Sigmoid colon (tissue), 7 donors: Measurements from ENCODE around the gene TIMD4. TPM values are rescaled to one million over a fixed set of nuclear protein-coding genes. Genes with fewer than 3 reads are reported as not detected.
"Not testable (repeated sequence)": the region's sequence is repeated elsewhere in the genome, so short reads cannot be mapped to it uniquely, and the experiment has no call there.

Experiments used
- DNase-seq: peaks from one replicate; pipeline ENCODE4 v3.0.0-alpha.2; 2019
- H3K27ac ChIP-seq, 4 donors: fragments of 200-600 bp; sonication (generic); one replicate each; pipeline ENCODE4 v1.5.1; 2016 to 2019; ENCODE audit warnings: mild to moderate bottlenecking in 1 of 4
- H3K27me3 ChIP-seq, 3 donors: fragments of 200-600 bp; sonication (generic); one replicate each; pipeline ENCODE4 v1.5.1; 2019; ENCODE audit warnings: mild to moderate bottlenecking in 1 of 3
- H3K36me3 ChIP-seq, 4 donors: fragments of 200-600 bp; sonication (generic); one replicate each; pipeline ENCODE4 v1.5.1; 2016 to 2019
- H3K4me1 ChIP-seq, 4 donors: fragments of 200-600 bp; sonication (generic); one replicate each; pipeline ENCODE4 v1.5.1; 2017 to 2019
- H3K4me3 ChIP-seq, 4 donors: fragments of 200-600 bp; sonication (generic); one replicate each; pipeline ENCODE4 v1.5.1; 2017 to 2019; ENCODE audit warnings: mild to moderate bottlenecking in 2 of 4, moderate library complexity in 1 of 4
- H3K9me3 ChIP-seq, 4 donors: fragments of 200-600 bp in 3 of 4; sonication (generic) in 3 of 4; one replicate each; pipeline versions ENCODE4 v1.5.1 to v1.6.1; 2013 to 2019
- EP300 ChIP-seq, 4 donors: sonication (generic); formaldehyde crosslinking; IDR thresholded peaks; one replicate each; pipeline ENCODE4 v1.6.1; 2017; ENCODE audit warnings: antibody characterized with exemption in 4 of 4
- POLR2A ChIP-seq, 2 donors: fragments of 450-650 bp; IDR thresholded peaks; one replicate each; pipeline ENCODE4 v1.6.1; 2016; ENCODE audit warnings: antibody characterized with exemption in 2 of 2, mild to moderate bottlenecking in 2 of 2, moderate library complexity in 2 of 2
- POLR2AphosphoS5 ChIP-seq, 4 donors: sonication (generic); formaldehyde crosslinking; IDR thresholded peaks; one replicate each; pipeline ENCODE4 v1.6.1; 2017; ENCODE audit warnings: antibody characterized with exemption in 4 of 4
- WGBS, 2 donors: extraction: QIAGEN DNeasy Blood & Tissue Kit; methylation state at CpG; one replicate each; pipeline ENCODE4 v1.1.7; 2013; 5-methylcytosine and 5-hydroxymethylcytosine counted together
- intact Hi-C: fragments of 100-400 bp; cut with DNase I; formaldehyde crosslinking; loops from one replicate; pipeline ENCODE4 v1.15.1; 2023
- polyA plus RNA-seq, 3 donors: library from polyadenylated mRNA; stranded (reverse); fragments of 200-250 nt; gene quantifications; one replicate each; pipeline ENCODE4 v1.2.3, GENCODE V29; 2013
- total RNA-seq, 4 donors: library from RNA; depleted of rRNA; stranded (reverse); fragments of >200 nt; gene quantifications; one replicate each; pipeline ENCODE4 v1.1.0, GENCODE V29; 2016
- TF ChIP-seq, protein P1 (sequence below), 4 experiments: fragments of 450-650 bp in 3 of 4; fragments of 200-600 bp in 1 of 4; IDR thresholded peaks; one replicate each; pipeline ENCODE4 v1.5.1; 2016 to 2019; ENCODE audit warnings: antibody characterized with exemption in 4 of 4, mild to moderate bottlenecking in 3 of 4, moderate library complexity in 2 of 4
- donor health status: healthy with polysubstance abuse.
- donor health status: Bipolar disorder and iron deficiency.
- donor health status: healthy.

TIMD4 gene
- total and polyA plus RNA-seq, 7 donors = 0.66 to 7.3 (median 1.1) TPM; not detected in 4

DNA sequence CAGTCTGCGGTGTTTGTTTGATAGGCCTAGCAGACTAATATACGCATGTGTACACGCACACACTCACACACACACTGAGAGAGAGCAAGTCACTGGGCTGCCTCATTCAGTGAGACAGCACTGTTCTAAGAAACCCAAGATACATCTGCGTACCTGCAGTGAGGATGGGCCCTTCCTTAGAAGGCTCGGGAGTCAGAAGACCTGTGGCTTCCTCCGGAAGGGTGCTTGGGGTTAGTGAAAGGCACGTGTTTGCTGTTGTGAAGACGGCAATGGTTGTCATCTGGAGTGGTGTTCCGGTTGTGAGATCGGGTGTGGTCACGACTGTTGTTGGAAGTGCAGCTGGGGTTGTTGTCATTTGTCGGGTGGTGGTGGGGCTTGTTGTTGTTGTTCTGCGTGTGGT lies 11.7 kb downstream of the TIMD4 start:
- WGBS, 2 donors = 92 to 94% methylated on average over 13 of the region's 13 CpGs
- TF ChIP-seq, protein P1, sequence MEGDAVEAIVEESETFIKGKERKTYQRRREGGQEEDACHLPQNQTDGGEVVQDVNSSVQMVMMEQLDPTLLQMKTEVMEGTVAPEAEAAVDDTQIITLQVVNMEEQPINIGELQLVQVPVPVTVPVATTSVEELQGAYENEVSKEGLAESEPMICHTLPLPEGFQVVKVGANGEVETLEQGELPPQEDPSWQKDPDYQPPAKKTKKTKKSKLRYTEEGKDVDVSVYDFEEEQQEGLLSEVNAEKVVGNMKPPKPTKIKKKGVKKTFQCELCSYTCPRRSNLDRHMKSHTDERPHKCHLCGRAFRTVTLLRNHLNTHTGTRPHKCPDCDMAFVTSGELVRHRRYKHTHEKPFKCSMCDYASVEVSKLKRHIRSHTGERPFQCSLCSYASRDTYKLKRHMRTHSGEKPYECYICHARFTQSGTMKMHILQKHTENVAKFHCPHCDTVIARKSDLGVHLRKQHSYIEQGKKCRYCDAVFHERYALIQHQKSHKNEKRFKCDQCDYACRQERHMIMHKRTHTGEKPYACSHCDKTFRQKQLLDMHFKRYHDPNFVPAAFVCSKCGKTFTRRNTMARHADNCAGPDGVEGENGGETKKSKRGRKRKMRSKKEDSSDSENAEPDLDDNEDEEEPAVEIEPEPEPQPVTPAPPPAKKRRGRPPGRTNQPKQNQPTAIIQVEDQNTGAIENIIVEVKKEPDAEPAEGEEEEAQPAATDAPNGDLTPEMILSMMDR (IDR thresholded peaks at IDR 0.05) = no peak
- TF ChIP-seq POLR2A (IDR thresholded peaks at IDR 0.05) (no peak), POLR2AphosphoS5 (IDR thresholded peaks at IDR 0.05) (no peak), EP300 (IDR thresholded peaks at IDR 0.05) (no peak)
- Histone ChIP-seq H3K36me3 (no peaks in the 10 kb centered on the region), H3K9me3 (no peaks in the 10 kb centered on the region), H3K27ac (no peak overlapping the region), H3K27me3 (no peaks in the 10 kb centered on the region), H3K4me3 (no peak overlapping the region), H3K4me1 (no peaks in the 10 kb centered on the region)
- DNase-seq = no peak
- intact Hi-C loops = no loop called here

DNA sequence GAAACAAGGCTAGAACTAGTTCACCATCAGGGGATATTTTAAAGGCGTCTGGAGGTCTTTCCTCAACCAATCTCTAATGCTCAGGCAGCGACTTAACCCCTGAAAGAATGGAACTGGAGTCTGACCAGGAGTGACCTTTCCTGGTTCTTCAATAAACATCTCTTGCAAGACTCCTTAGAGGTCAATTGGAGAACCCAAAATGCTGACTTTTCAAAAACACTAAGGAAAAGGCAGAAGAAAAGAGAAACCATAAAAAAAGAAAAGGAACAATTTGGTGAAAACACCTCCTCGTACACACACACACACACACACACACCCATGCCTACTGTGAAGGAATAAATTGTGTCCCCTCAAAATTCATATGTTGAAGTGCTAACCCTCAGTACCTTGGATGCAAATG lies 12.3 kb downstream of the TIMD4 start:
- WGBS, 2 donors = 67 to 82% methylated on average over 3 of the region's 3 CpGs
- H3K9me3 ChIP-seq = no peaks in the 10 kb centered on the region
- intact Hi-C loops = no loop called here
- no peaks in the 10 kb centered on the region for H3K36me3 ChIP-seq
- H3K27ac ChIP-seq = no peak overlapping the region
- H3K4me3 ChIP-seq = no peak overlapping the region
- TF ChIP-seq, protein P1 (IDR thresholded peaks at IDR 0.05) = no peak
- H3K4me1 ChIP-seq = no peaks in the 10 kb centered on the region
- H3K27me3 ChIP-seq = no peaks in the 10 kb centered on the region
- no peak for DNase-seq

DNA sequence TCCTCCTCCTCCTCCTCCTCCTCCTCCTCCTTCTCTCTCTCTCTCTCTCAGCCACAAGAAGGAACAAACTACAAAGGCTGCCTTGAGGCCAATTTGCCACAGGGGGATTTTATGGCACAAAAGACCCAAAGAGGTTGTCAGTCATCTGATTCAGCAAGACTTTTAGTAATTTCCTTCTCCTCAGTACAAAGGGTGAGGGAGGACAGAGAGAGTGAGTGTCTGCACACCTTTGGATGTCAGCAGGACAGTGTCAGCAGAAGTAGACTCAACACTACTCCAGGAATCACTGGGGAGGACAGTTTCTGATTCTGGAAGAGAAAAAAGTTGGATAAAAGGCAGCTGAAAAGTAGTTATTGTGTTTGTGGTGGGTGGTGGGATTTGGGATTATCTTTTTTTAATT lies 13.6 kb downstream of the TIMD4 start:
- Histone ChIP-seq H3K27ac (no peak overlapping the region), H3K4me3 (no peak overlapping the region), H3K27me3 (no peaks in the 10 kb centered on the region), H3K4me1 (no peaks in the 10 kb centered on the region), H3K9me3 (no peaks in the 10 kb centered on the region), H3K36me3 (no peaks in the 10 kb centered on the region)
- DNase-seq = no peak
- intact Hi-C loops = no loop called here
- TF ChIP-seq EP300 (IDR thresholded peaks at IDR 0.05) (no peak), POLR2AphosphoS5 (IDR thresholded peaks at IDR 0.05) (no peak), POLR2A (IDR thresholded peaks at IDR 0.05) (no peak)
- TF ChIP-seq, protein P1 (IDR thresholded peaks at IDR 0.05) = no peak

DNA sequence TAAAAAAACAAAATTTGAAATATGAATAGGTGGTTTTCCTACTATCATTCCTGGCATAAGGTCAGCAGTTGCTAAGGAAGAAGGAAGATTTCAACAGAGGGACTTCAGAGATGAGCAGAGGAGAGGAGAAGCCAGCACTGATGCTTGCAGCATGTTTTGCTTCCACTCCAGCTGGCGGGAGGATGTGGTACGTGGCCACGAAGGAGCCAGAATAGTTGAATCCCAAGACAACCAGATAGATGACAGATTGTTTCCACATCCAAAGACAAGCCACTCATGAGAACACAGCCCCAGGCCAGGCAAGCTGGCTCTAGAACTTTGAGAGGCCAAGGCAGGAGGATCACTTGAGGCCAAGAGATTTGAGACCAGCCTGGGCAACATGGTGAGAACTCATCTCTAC lies 15.1 kb downstream of the TIMD4 start:
- Histone ChIP-seq H3K27me3 (no peaks in the 10 kb centered on the region), H3K36me3 (no peaks in the 10 kb centered on the region), H3K27ac (no peak overlapping the region), H3K4me3 (no peak overlapping the region), H3K9me3 (no peaks in the 10 kb centered on the region), H3K4me1 (no peaks in the 10 kb centered on the region)
- WGBS, 2 donors = 73 to 87% methylated on average over 3 of the region's 3 CpGs
- no peak for DNase-seq
- intact Hi-C loops = no loop called here
- TF ChIP-seq POLR2A (IDR thresholded peaks at IDR 0.05) (no peak), POLR2AphosphoS5 (IDR thresholded peaks at IDR 0.05) (no peak), EP300 (IDR thresholded peaks at IDR 0.05) (no peak)
- TF ChIP-seq, protein P1 (IDR thresholded peaks at IDR 0.05) = no peak

DNA sequence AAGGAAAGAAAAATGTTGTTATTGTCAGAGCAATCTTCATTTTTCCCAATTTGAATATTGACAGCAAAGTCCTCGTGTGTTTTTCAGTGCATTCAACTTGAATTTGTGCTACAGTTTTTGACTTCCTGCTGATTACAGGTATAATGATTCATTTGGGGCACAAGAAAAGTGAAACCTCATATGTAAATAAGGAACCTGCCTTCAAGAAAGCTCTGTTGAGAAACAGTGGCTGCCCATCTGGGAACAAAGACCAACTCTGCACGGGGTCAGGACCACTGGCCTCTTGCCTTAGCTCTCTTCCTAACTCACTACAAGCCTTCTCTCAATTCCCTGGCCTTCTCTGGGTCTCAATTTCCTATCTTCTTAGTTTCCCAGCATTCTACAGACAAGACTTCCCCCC lies 21.0 kb downstream of the TIMD4 start:
- H3K9me3 ChIP-seq = no peaks in the 10 kb centered on the region
- intact Hi-C loops = no loop called here
- no peak for DNase-seq
- no peak overlapping the region for H3K27ac ChIP-seq
- TF ChIP-seq, protein P1 (IDR thresholded peaks at IDR 0.05) = no peak
- TF ChIP-seq POLR2A (IDR thresholded peaks at IDR 0.05) (no peak), EP300 (IDR thresholded peaks at IDR 0.05) (no peak), POLR2AphosphoS5 (IDR thresholded peaks at IDR 0.05) (no peak)
- 15 to 35% methylated on average over 2 of the region's 2 CpGs for WGBS, 2 donors
- no peaks in the 10 kb centered on the region for H3K4me1 ChIP-seq
- no peak overlapping the region for H3K4me3 ChIP-seq
- H3K27me3 ChIP-seq = no peaks in the 10 kb centered on the region
- H3K36me3 ChIP-seq = no peaks in the 10 kb centered on the region

DNA sequence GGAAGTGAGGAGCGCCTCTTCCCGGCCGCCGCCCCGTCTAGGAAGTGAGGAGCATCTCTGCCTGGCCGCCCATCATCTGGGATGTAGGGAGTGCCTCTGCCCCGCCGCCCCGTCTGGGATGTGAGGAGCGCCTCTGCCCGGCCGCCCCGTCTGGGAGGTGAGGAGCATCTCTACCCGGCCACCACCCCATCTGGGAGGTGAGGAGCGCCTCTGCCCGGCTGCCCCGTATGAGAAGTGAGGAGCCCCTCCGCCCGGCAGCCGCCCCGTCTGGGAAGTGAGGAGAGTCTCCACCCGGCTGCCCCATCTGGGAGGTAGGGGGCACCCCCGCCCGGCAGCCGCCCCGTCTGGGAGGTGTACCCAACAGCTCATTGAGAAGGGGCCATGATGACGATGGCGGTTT lies 22.6 kb downstream of the TIMD4 start:
- intact Hi-C loops, H3K36me3 ChIP-seq, DNase-seq, H3K4me3 ChIP-seq, H3K4me1 ChIP-seq, H3K27me3 ChIP-seq, H3K9me3 ChIP-seq, H3K27ac ChIP-seq: not testable (repeated sequence)
- 97 to 98% methylated on average over 28 of the region's 28 CpGs for WGBS, 2 donors
